NCI-H345 (cell line): ENCODE results near the gene PCDH1.
"Not testable (repeated sequence)": the region's sequence is repeated elsewhere in the genome, so short reads cannot be mapped to it uniquely, and the experiment has no call there.

ENCODE experiments used
- DNase-seq: peaks from one replicate; lab custom pipeline; 2025; lab: John Stamatoyannopoulos, UW

The PCDH1 gene

DNA sequence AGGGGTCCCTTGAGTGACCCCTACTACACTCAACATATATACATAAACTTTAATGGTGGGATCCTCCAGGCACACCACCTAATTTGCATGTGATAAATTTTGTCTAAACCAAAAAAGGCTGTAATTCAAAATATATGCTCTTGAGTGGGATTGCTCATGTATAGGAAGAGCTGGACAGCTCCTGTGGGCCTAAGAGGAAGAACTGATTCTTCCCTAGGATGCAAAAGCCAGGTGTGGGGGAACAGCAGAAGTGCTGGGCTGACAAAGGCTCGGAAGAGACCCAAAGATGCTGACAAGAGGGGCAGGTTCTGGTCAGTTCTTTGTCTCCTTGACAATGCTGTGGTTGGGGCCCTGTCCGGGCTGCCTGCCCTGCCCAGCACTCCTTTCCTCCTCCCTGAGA is 43.9 kb downstream of the PCDH1 start:
- DNase-seq, result no peak

DNA sequence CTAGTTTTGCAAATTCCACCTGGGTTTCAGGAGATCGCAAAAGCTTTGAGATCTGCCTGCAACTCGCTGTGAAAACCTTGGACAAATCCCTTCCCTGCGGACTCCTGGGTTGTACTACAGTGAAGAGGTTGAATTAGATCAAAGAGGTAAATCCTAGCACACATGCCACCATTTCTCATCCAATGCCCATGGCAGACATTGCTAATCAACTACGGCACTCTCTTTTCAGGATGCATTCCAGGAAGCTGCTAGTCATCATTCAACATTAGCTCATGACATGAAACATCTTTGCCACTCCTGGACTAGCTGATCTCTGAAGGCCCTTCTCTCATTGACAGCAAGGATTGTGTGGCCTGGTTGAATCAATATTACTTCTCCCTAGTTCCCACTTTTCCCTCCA is 46.1 kb downstream of the PCDH1 start:
- no peak for DNase-seq

DNA sequence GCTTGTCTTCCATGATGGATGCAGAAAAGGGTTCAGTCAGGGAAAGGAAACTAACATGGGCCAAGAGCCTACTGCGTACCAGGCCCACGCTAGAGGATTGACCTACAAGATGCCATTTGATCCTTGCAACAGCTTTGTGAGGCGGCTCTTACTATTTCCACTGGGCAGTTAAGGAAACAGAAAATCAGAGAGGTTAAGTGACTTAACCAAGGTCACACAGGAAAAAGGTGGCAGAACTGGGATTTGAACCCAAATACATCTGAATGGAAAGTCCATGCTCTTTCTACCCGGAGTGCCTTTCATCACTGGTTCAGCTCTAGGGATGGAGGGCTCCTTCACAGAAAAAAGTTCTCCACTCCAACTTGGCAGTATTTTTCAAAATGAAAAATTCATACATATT is 50.0 kb downstream of the PCDH1 start:
- no peak for DNase-seq

DNA sequence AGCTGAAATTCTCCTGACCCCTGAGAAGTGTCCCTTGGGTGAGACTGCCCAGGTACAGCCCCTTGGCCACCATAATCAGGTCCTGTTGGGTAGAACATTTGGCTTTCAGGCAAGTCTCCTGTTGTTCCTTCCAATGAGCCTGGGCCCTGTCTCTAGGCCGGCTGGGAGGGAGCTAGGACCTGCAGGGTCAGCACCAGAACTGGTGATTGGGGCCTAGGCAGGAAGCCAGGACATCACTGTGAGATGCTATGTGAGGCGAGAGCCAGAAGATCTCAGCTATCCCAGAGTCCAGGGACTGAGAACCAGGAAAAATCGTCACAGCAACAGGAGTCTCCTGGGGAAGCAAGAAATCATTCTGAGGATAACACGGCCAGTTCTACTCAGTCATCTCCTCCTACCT is 51.5 kb downstream of the PCDH1 start:
- DNase-seq, result no peak

DNA sequence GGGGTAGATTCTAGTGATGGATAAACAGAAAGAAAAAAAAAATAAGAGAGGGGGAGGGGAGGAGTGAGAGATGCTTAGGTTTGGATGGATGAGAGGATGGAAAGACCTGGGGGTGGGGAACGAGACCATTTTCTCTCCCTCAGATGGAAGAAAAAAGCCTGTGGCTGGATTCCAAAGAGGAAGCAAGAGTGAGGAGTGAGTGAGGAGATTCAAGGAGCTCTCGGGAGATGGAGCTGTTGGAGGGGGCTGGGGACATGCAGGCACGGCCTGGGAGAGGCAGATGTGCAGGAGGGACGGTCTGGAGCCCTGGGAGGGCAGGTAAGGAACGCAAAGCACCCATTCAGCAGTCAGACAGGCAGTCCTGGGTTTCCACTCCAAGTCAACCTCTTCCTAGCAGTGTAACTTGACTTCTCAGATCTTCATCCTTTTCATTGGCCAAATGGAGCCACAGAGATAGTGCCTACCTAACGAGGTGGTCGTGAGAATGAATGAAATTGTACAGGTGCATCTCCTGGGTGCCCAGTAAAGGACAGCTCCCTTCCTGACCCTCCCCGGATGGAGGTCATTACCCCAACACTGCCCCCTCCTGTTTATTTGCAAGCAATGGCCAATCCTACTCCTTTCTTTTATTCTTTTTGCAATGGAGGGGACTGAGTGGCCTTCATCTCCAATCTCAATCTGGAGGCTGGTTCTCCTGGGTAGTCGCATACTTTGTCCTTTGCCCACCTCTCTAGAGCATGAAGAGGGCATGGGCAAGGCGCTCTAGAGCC is 52.2 kb downstream of the PCDH1 start:
- DNase-seq, result no peak

DNA sequence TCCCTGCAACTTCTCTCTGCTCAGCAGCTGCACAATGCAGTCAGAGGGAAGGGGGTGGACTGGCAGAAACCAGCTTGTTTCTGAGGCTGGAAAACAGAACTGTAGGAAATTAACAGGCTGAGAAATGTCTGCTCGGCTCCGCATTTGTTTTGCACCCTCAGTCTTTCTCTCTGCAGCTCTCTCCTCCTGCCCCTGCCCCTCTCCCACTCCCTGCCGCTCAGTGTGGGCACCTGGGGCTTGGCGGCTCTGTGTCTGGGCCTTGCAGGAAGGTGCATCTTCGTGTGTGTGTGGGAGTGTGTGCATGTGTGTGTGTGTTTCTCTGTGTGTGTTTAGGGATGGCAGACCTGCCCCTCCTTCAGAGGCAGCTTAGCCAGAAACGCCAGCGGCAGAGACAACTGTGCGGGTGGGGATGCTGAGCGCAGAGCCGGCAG is 53.0 kb downstream of the PCDH1 start:
- DNase-seq, result no peak

DNA sequence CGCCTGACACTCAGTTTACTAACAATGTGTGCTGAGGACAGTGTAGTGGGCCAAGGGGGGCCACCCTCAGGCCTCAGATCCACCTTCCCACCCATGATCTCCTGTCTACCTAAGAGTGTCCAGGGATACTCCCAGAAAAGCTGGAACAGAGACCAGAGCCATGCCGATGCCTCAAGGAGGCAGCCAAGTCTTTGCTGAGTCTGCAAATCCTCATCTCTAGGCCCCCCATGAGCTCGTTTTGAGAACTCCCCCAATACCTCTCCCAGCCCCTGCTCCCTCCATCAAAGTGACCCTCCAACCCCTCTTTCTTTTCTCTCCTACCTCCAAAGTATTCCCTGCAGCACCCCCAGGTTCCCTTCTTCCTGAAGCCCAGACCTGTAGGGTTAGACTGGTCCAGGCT is 53.5 kb downstream of the PCDH1 start:
- no peak for DNase-seq

DNA sequence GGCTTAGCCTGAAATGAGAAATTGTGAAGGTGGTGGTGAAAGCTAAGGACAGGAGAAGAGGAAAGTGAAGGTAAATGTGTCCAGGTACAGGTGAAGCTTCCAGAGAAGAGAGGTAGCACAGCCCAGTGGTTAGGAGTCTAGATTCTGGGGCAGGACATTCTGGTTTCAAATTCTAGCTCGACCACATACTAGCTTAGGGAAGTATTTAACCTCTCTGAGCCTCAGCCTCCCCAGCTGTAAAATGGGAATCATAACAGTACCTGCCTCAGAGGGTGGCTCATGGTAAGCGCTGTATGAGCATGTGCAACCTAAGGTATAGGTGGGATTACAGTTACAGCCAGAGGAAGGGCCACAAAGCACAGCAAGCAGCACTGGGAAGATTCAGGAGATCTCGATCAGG is 55.2 kb downstream of the PCDH1 start:
- no peak for DNase-seq

DNA sequence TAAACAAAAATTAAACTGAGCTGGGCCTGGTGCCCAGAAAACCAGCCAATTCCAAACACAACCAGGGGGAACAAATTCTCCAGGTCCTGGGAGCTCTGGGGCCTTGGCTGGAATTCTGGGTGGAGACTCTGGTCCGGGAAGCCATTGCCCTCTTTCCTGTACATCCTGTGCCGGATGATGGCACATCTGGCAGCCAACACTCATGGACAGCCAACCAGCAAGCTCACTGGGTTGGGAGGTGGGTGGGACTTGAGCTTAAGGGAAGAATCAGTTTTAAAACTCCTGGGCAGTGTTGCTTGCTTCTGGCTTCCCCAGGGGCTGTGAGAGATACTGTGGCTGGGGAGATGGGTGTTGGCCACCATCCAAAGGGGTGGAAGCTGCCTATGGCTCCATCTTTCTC is 56.1 kb downstream of the PCDH1 start:
- no peak for DNase-seq

DNA sequence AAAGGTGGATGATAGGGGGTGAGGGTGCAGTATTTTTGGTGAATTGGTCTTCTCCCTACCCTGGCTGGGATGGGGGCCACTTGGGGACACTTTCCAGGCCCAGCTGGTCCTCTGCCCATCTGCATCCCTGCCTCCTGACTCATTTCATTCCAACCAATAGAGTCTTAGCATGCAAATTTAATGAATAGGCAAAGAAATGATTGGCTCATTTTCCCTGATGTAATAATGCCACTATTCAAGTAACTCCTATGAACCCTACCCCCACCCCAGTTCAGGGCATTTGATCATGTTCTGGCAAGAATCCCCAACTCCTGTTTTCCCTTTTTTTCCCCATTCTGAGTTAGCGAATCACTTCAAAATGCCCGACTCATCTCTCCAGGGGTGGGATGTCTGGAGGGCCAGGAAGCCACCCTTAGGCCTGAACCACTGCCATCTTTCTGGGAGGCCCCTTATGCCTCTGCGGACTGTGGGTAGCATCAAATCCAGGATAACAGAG is 56.7 kb downstream of the PCDH1 start:
- DNase-seq, result no peak

DNA sequence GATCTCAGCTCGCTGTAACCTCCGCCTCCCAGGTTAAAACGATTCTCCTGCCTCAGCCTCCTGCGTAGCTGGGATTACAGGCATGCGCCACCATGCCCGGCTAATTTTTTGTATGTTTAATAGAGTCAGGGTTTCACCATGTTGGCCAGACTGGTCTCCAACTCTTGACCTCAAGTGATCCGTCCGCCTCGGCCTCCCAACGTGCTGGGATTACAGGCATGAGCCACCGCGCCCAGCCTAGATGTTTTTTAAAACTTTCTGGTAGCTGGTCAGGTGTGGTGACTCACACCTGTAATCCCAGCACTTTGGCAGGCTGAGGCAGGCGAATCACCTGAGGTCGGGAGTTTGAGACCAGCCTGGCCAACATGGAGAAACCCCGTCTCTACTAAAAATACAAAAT is 57.5 kb downstream of the PCDH1 start:
- DNase-seq, result not testable (repeated sequence)

DNA sequence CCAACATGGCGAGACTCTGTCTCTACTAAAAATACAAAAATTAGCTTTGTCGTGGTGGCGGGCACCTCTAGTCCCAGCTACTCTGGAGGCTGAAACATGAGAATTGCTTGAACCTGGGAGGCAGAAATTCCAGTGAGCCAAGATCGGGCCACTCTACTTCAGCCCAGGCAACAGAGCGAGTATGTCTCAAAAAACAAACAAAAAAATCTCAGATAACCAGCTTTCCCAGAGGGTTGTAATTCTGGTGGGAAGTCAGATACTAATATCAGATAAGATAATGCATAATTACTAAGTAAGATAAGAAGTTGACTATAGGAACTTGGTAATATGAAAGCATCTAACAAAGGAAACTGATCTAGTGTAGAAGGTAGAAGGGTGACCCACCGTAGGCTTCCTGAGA is 60.6 kb downstream of the PCDH1 start:
- DNase-seq, result no peak

DNA sequence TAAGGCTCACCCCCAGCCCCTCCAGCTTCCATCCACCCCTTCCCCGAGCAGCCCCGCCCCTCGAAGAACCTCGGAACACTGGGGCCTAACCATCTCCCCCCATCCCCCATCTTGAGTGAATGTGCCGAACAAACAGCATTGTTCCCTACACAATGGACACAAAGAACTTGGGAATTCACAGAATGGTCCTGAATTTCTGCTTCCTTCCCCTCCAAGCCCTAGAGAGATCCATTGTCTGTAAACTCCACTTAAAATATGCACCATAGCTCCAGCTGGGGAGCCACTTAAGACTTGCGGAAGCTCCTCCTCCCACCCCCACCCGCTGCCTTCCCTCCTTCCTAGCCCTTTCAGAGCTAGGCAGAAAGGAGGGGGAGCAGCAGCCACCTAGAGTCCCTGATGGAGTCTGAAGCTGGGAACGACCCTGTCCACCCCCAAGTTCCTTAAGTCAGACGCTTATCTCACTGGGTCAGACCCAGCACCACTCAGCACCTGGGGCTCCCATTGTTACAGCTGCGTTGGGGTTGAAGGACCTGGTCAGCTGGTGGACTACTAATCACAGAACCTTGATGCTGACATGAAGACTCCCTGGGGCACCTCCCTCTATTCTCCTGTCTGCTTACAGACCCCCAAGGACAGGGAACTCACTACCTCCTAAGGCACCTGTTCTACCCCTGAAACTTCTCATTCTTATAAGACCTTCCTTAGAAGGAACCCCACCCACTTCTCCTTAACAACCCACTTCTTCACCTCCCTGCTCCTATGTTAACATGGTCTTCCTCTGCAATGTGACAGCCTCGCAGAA is 61.4 kb downstream of the PCDH1 start:
- no peak for DNase-seq

DNA sequence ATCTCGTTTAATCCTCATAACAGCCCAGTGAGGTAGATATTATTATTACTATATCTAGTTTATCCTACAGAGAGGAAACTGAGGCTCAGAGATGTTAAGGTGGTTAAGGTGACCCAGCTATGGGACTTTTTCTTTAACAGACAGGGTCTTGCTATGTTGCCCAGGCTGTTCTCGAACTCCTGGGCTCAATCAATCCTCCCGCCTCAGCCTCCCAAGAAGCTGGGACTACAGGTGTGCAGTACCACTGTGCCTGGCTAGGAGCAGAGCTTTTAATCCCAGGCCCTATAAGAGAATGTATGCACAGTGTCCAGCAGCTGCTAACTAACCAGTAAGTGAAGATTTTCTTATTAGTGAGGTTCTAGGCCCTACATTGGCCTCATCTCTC is 62.4 kb downstream of the PCDH1 start:
- DNase-seq, result no peak

DNA sequence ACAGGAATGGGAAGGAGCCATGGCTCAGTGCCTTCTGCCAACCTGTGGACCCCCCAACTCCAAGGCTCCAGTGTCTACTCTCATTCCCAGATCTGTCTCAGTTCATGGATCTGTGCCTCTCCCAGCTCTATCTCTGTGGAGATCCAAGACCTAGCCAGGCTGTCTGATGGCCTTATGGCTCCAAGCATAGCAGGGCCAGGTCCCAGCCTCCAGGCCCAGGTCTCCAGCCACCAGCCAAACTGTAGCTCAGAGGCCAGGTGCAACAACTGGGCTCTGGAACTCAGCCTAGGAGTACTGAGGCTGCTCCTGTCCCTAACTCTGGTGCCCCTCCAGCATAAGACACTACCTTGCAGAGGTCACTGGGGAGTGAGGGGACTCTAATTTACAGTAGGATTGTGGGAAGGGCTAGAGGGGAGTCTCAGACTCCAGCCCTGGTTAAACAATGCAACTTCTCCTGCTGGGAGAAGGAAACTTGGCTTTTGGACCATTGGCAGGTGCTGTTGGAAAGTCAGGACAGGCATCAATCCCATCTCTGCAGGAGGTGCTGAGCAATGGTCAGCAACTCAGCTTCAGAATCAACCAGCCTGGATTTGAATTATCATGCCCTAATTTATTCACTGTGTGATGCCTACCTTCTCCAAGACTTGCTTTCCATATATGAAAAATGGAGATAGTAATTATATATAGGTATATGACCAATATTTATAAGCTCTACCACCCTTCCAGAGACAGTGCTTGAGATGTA is 63.0 kb downstream of the PCDH1 start:
- no peak for DNase-seq

DNA sequence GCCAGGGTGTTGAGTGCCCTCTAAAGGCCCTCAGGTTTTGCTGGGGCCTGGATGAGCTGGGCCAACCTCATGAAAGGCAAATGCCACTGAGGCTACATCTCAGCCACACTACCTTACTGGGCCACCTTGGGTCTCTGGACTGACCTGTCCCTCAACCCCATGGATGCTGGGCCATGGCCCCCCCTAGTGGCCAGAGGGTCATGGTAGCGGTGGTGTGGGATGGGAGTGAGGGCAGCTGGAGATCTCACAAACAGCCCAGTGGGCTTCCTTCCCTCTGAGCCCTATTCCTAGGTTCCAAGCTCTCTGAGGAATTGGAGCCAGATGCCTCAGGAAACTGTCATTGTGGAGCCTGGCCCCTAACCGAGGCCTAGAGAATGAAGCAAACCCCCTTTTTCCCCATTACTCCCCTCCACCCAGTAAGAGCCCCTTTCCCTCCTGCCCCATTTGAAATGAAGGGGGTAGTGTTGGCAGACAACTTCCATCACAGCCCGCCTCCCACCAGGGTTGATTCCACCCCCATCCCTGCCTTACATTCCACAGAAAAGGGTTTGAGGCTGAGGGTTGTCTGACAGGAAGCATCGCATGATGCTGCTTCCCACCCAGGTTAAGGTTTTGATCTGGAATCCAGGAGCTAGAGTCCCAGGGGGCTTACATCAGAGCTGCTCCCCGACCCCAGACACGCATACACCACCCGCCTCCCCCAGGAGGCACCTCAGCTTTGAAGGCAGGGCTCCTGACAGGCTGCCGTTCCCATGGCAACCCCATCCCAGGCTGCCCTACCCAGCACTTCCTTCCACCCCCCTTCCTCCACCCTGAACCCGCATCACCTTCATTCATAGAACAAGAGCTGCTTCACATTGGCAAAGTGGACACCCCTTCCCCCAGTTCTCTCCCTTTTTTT is 63.9 kb downstream of the PCDH1 start:
- DNase-seq, result peak; percentile 54

DNA sequence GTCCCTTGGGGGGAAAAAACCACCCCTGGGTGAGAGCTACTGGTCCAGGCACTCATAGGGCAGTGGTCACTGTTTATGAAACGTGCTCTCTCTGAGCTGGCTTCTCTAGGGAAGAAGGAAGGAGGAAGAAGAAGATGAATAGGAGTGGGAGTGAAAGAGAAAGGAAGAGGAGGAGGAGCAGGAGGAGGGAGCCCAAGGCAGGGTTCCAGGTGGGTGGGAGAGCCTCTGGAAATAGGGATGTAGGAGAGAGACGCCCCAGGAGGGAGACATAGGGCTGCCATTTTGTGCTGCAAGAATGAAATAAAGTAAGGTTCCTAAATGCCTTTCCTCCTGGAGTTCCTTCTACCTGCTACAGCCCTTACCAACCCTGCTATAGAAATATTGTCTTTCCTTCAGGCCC is 65.7 kb downstream of the PCDH1 start:
- DNase-seq, result no peak

DNA sequence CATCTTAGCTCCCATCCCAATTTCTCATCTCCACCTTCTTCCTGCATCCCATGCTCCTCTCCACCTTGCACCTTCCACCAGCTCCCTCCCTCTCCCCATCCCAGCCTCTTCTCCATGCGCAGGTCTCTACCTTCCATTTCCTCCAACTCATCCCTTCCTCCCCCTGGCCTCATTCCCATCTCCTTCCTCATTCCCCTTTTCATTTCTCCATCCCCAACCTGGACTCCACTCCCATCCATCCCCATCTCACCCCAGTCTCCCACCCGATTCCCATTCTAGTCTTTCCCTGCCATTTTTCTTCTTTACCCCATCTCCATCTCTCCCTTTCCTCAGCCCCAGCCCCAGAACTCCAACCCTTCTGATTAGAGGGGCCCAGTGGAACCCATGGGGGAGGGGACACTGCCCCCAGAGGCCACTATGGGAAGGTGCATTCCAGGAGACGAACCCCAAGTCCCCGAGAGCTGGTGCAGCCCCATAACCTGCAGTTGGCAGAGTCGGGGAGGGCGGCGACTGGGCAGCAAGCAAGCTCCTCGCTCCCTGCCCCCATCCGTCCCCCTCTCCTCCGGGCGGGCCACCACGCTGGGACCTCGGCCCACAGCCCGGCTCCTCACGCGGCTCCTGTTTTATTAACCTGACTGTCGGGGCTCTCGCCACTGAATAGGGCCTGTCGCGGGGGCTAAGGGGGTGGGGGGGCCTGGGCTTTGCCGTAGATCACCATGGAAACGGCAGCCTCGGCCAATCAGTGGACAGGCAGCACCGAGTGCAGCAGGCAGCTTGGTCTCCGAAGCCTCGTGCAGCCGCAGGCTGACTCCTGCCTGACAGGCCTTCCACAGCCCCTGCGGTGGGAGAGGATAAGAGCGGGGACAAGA is 66.7 kb downstream of the PCDH1 start:
- DNase-seq, result no peak

DNA sequence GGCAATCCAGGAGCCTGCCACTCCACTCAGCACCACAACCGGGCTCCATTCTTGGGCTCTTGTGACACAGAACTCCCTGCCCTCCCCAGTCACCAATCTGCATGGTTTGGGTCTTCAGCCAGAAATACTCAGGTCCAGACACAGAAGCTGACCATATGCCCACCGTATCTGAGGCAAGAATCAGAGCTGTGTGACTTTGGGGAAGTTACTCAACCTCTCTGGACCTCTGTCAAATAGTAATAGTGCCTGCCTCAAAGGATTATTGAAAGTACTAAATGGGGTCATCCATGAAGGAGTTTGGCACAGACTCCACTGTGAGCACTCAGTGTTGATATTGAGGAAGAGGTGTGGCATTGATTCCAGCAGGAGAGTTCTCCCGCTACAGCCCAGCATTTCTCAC is 67.5 kb downstream of the PCDH1 start:
- no peak for DNase-seq

DNA sequence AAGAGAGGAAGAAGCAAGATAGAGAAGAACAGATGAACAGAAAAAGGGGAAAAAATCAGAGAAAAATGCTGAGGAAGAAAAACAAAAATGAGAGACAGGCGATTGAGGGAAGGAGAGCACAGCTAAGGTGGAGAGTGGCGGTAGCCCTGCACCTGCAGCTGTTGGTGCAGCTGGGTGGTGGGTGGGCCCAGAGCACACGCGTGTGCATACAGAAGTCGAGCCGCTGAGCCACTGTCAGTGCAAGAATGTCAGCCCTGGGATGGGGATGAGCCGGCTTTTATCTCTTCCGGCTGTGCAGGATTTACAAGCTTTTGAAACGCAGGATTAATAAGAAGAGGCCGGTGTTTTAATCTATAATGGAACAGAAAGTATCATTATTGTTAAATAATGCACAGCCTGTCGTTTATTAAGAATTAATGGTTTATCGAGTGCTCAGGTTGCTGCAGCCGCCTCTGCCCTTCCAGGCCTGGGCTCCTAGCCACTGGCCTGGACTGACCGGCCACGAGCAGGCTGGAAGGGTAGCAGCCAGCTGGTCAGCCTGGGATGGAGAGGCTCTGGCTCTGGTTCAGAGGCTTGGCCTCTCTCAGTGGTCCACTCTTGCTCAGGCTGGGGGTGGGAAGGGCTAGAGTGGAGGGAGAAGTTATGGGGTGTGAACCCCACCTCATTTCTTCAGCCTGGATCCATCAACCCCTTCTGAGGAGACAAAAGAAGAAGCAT is 68.7 kb downstream of the PCDH1 start:
- no peak for DNase-seq
